ENCODE data around the gene PRDX6.

Gene PRDX6

GRCh38 chr1:173433751-173434326 lies 43.3 kb upstream of the PRDX6 start:
- Mint-ChIP-seq H3K4me3 (no peak overlapping the region), H3K4me1 (peaks cover 22% of the 10 kb centered on the region), H3K27ac (no peak overlapping the region), H3K36me3 (ENCODE audit: low read depth) (no peaks in the 10 kb centered on the region), H3K27me3 (ENCODE audit: low read depth, poor library complexity) (peaks cover 8% of the 10 kb centered on the region), H3K9me3 (no peaks in the 10 kb centered on the region)
- TF ChIP-seq, protein P1, sequence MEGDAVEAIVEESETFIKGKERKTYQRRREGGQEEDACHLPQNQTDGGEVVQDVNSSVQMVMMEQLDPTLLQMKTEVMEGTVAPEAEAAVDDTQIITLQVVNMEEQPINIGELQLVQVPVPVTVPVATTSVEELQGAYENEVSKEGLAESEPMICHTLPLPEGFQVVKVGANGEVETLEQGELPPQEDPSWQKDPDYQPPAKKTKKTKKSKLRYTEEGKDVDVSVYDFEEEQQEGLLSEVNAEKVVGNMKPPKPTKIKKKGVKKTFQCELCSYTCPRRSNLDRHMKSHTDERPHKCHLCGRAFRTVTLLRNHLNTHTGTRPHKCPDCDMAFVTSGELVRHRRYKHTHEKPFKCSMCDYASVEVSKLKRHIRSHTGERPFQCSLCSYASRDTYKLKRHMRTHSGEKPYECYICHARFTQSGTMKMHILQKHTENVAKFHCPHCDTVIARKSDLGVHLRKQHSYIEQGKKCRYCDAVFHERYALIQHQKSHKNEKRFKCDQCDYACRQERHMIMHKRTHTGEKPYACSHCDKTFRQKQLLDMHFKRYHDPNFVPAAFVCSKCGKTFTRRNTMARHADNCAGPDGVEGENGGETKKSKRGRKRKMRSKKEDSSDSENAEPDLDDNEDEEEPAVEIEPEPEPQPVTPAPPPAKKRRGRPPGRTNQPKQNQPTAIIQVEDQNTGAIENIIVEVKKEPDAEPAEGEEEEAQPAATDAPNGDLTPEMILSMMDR (IDR thresholded peaks at IDR 0.05), result no peak
- no peak for DNase-seq

- H3K4me3 Mint-ChIP-seq, result no peak overlapping the region
- no peak overlapping the region for H3K27ac Mint-ChIP-seq
- no peaks in the 10 kb centered on the region for H3K4me1 Mint-ChIP-seq
- DNase-seq, result no peak
- peaks cover 13% of the 10 kb centered on the region for H3K27me3 Mint-ChIP-seq (ENCODE audit: low read depth, poor library complexity)
- TF ChIP-seq, protein P1 (IDR thresholded peaks at IDR 0.05), result no peak
- no peaks in the 10 kb centered on the region for H3K9me3 Mint-ChIP-seq
- peaks cover 2% of the 10 kb centered on the region for H3K36me3 Mint-ChIP-seq (ENCODE audit: low read depth)
These were observed 40.2 kb upstream of the PRDX6 start for GRCh38 chr1:173436841-173437428.

- Mint-ChIP-seq H3K4me3 (no peak overlapping the region), H3K27me3 (ENCODE audit: low read depth, poor library complexity) (peaks cover 16% of the 10 kb centered on the region), H3K36me3 (ENCODE audit: low read depth) (peaks cover 4% of the 10 kb centered on the region), H3K4me1 (no peaks in the 10 kb centered on the region), H3K9me3 (no peaks in the 10 kb centered on the region), H3K27ac (no peak overlapping the region)
- TF ChIP-seq, protein P1 (IDR thresholded peaks at IDR 0.05), result no peak
- no peak for DNase-seq
These were observed 38.5 kb upstream of the PRDX6 start for GRCh38 chr1:173438675-173439074.

GRCh38 chr1:173440430-173440829 lies 36.7 kb upstream of the PRDX6 start:
- H3K36me3 Mint-ChIP-seq (ENCODE audit: low read depth), result peaks cover 6% of the 10 kb centered on the region
- no peak overlapping the region for H3K27ac Mint-ChIP-seq
- no peak for DNase-seq
- H3K4me1 Mint-ChIP-seq, result no peaks in the 10 kb centered on the region
- H3K27me3 Mint-ChIP-seq (ENCODE audit: low read depth, poor library complexity), result peaks cover 16% of the 10 kb centered on the region
- no peak overlapping the region for H3K4me3 Mint-ChIP-seq
- TF ChIP-seq, protein P1 (IDR thresholded peaks at IDR 0.05), result no peak
- H3K9me3 Mint-ChIP-seq, result peaks cover 8% of the 10 kb centered on the region

GRCh38 chr1:173444757-173445156 lies 32.4 kb upstream of the PRDX6 start:
- peaks cover 37% of the 10 kb centered on the region for H3K36me3 Mint-ChIP-seq (ENCODE audit: low read depth)
- H3K27ac Mint-ChIP-seq, result peak overlapping the region; percentile 4
- TF ChIP-seq, protein P1 (IDR thresholded peaks at IDR 0.05), result no peak
- no peaks in the 10 kb centered on the region for H3K4me1 Mint-ChIP-seq
- peaks cover 7% of the 10 kb centered on the region for H3K27me3 Mint-ChIP-seq (ENCODE audit: low read depth, poor library complexity)
- H3K4me3 Mint-ChIP-seq, result no peak overlapping the region
- no peak for DNase-seq
- H3K9me3 Mint-ChIP-seq, result peaks cover 34% of the 10 kb centered on the region

- peaks cover 37% of the 10 kb centered on the region for H3K36me3 Mint-ChIP-seq (ENCODE audit: low read depth)
- H3K4me1 Mint-ChIP-seq, result no peaks in the 10 kb centered on the region
These were observed 32.0 kb upstream of the PRDX6 start for GRCh38 chr1:173445164-173445563.

More at GRCh38 chr1:173445164-173445563, 32.0 kb upstream of the PRDX6 start:
- H3K27me3 Mint-ChIP-seq (ENCODE audit: low read depth, poor library complexity), result peaks cover 4% of the 10 kb centered on the region
- peaks cover 34% of the 10 kb centered on the region for H3K9me3 Mint-ChIP-seq
- no peak overlapping the region for H3K4me3 Mint-ChIP-seq
- TF ChIP-seq, protein P1 (IDR thresholded peaks at IDR 0.05), result no peak
- no peak for DNase-seq
- H3K27ac Mint-ChIP-seq, result peak overlapping the region; percentile 4

Data from nephron progenitor cell (in vitro differentiated cells).